A549 (cell line): Measurements from ENCODE around the gene NTF3.

Source experiments
- BHLHE40 ChIP-seq: IDR thresholded peaks from 2 replicates; pipeline ENCODE4 v1.6.1; 2012; ENCODE audit warnings: low read depth, low read length, inconsistent platforms
- EP300 ChIP-seq, 2 experiments: fragments of >200 bp; sonication (Bioruptor Twin); formaldehyde crosslinking; IDR thresholded peaks; 2 replicates in 1 of 2; 3 replicates in 1 of 2; pipeline ENCODE4 v1.6.1; 2016 to 2017
- JUN ChIP-seq, 2 experiments: fragments of >200 bp; sonication (Bioruptor Twin); formaldehyde crosslinking; IDR thresholded peaks; 2 replicates in 1 of 2; 3 replicates in 1 of 2; pipeline ENCODE4 v1.6.1; 2016 to 2017
- JUNB ChIP-seq: fragments of >200 bp; sonication (Bioruptor Twin); formaldehyde crosslinking; IDR thresholded peaks from 2 replicates; pipeline ENCODE4 v1.6.1; 2016
- MAZ ChIP-seq: fragments of 150-350 bp; IDR thresholded peaks from 2 replicates; pipeline ENCODE4 v1.6.1; 2014; ENCODE audit warnings: antibody characterized with exemption, low read depth, low read length, borderline replicate concordance
- MYC ChIP-seq: IDR thresholded peaks from 2 replicates; pipeline ENCODE4 v1.6.1; 2012; ENCODE audit warnings: mild to moderate bottlenecking, inconsistent platforms, low read length, improper control_type of control experiment, borderline replicate concordance
- POLR2A ChIP-seq: IDR thresholded peaks from 2 replicates; pipeline ENCODE4 v1.6.1; 2012; ENCODE audit warnings: mild to moderate bottlenecking, low read length
- RAD21 ChIP-seq, 2 experiments: fragments of >200 bp in 1 of 2; sonication (Bioruptor Twin) in 1 of 2; formaldehyde crosslinking in 1 of 2; IDR thresholded peaks in 1 of 2; conservative IDR thresholded peaks in 1 of 2; 2 replicates in 1 of 2; 3 replicates in 1 of 2; pipeline ENCODE4 v1.6.1; 2012 to 2018; ENCODE audit warnings: inconsistent platforms in 1 of 2
- RARB ChIP-seq: fragments of 250-450 bp; sonication (Bioruptor Pico); IDR thresholded peaks from 2 replicates; pipeline ENCODE4 v1.8.0; 2021; ENCODE audit warnings: mild to moderate bottlenecking, moderate library complexity
- RCOR1 ChIP-seq: fragments of 150-350 bp; IDR thresholded peaks from 2 replicates; pipeline ENCODE4 v1.6.1; 2014; ENCODE audit warnings: antibody characterized with exemption, low read length, low read depth
- TF ChIP-seq, protein P1 (sequence below): fragments of >200 bp; sonication (Bioruptor Twin); formaldehyde crosslinking; IDR thresholded peaks from 3 replicates; pipeline ENCODE4 v1.5.1; 2016

DNA sequence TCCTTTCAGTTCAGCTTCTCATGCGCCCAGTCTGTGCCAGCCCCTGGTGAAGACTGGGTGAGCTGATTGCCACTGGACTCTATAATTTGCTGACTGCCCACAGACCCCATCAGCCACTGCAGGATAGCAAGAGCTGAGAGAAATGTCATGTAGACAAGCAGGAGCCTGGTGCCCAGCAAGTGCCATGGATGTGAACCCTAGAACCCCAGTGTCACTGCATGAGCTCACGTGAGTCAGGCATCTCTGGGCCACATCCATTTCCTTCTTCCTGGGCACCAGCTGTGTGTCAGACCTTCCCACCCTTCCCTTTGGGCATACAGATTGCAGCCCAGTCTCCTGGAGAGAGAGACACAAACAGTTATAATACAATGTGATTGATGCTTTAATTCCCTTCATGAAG lies 73.8 kb downstream of the NTF3 start:
- TF ChIP-seq, protein P1, sequence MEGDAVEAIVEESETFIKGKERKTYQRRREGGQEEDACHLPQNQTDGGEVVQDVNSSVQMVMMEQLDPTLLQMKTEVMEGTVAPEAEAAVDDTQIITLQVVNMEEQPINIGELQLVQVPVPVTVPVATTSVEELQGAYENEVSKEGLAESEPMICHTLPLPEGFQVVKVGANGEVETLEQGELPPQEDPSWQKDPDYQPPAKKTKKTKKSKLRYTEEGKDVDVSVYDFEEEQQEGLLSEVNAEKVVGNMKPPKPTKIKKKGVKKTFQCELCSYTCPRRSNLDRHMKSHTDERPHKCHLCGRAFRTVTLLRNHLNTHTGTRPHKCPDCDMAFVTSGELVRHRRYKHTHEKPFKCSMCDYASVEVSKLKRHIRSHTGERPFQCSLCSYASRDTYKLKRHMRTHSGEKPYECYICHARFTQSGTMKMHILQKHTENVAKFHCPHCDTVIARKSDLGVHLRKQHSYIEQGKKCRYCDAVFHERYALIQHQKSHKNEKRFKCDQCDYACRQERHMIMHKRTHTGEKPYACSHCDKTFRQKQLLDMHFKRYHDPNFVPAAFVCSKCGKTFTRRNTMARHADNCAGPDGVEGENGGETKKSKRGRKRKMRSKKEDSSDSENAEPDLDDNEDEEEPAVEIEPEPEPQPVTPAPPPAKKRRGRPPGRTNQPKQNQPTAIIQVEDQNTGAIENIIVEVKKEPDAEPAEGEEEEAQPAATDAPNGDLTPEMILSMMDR, result no peak
- TF ChIP-seq MAZ, result no peak
- TF ChIP-seq BHLHE40, result no peak
- TF ChIP-seq POLR2A, result no peak
- TF ChIP-seq RCOR1, result no peak
- no peak for TF ChIP-seq RAD21 (conservative IDR thresholded peaks at IDR 0.05 in 1 of 2, IDR thresholded peaks at IDR 0.05 in 1 of 2)
- no peak for TF ChIP-seq RARB
- no peak for TF ChIP-seq EP300 (IDR thresholded peaks at IDR 0.05)
- TF ChIP-seq MYC, result no peak
- TF ChIP-seq JUNB, result no peak
- TF ChIP-seq JUN (IDR thresholded peaks at IDR 0.05), result no peak
